Upper lobe of left lung (tissue), 4 donors: ENCODE measurements around the gene SPR.

Experiments
- POLR2A ChIP-seq, 4 donors: fragments of 450-650 bp; IDR thresholded peaks; one replicate each; pipeline ENCODE4 v1.5.1; 2016 to 2017; ENCODE audit warnings: antibody characterized with exemption in 4 of 4, mild to moderate bottlenecking in 2 of 4
- POLR2AphosphoS5 ChIP-seq, 2 donors: sonication (generic); formaldehyde crosslinking; IDR thresholded peaks; one replicate each; pipeline ENCODE4 v1.5.1; 2017; ENCODE audit warnings: antibody characterized with exemption in 2 of 2
- TF ChIP-seq, protein P1 (sequence below), 6 experiments: fragments of 450-650 bp in 4 of 6; fragments of 200-600 bp in 2 of 6; sonication (generic) in 2 of 6; IDR thresholded peaks; one replicate each; pipeline ENCODE4 v1.5.1; 2016 to 2019; ENCODE audit warnings: antibody characterized with exemption in 6 of 6

GRCh38 chr2:72846171-72847095, 40.8 kb upstream of the SPR start:
- TF ChIP-seq POLR2A (IDR thresholded peaks at IDR 0.05) (no peak), POLR2AphosphoS5 (IDR thresholded peaks at IDR 0.05) (no peak)
- TF ChIP-seq, protein P1, sequence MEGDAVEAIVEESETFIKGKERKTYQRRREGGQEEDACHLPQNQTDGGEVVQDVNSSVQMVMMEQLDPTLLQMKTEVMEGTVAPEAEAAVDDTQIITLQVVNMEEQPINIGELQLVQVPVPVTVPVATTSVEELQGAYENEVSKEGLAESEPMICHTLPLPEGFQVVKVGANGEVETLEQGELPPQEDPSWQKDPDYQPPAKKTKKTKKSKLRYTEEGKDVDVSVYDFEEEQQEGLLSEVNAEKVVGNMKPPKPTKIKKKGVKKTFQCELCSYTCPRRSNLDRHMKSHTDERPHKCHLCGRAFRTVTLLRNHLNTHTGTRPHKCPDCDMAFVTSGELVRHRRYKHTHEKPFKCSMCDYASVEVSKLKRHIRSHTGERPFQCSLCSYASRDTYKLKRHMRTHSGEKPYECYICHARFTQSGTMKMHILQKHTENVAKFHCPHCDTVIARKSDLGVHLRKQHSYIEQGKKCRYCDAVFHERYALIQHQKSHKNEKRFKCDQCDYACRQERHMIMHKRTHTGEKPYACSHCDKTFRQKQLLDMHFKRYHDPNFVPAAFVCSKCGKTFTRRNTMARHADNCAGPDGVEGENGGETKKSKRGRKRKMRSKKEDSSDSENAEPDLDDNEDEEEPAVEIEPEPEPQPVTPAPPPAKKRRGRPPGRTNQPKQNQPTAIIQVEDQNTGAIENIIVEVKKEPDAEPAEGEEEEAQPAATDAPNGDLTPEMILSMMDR (IDR thresholded peaks at IDR 0.05), result no peak
